Upper lobe of left lung (tissue), 4 donors: ENCODE results near the gene EMID1.

Experiments
- EP300 ChIP-seq, 4 donors: sonication (generic); formaldehyde crosslinking; IDR thresholded peaks; one replicate each; pipeline ENCODE4 v1.5.1; 2017; ENCODE audit warnings: antibody characterized with exemption in 4 of 4, control low read depth in 2 of 4
- POLR2AphosphoS5 ChIP-seq, 2 donors: sonication (generic); formaldehyde crosslinking; IDR thresholded peaks; one replicate each; pipeline ENCODE4 v1.5.1; 2017; ENCODE audit warnings: antibody characterized with exemption in 2 of 2

GRCh38 chr22:29204455-29205183 is 1.1 kb upstream of the EMID1 start:
- TF ChIP-seq POLR2AphosphoS5 (IDR thresholded peaks at IDR 0.05) = no peak
- TF ChIP-seq EP300 (IDR thresholded peaks at IDR 0.05) = no peak
